GM21515 (cell line): ENCODE data around the gene COPZ2.
"Not testable (repeated sequence)": the region's sequence is repeated elsewhere in the genome, so short reads cannot be mapped to it uniquely, and the experiment has no call there.

Experiments used
- ATAC-seq: cut with Tn5 transposase; IDR thresholded peaks from one replicate; pipeline ENCODE4 v1.9.1; 2021; ENCODE audit not compliant: unreplicated experiment

COPZ2 gene

GRCh38 chr17:48010193-48010592 lies 27.4 kb downstream of the COPZ2 start:
- no peak for ATAC-seq

- ATAC-seq, result no peak
These were observed 30.5 kb downstream of the COPZ2 start for GRCh38 chr17:48006936-48007709.

- ATAC-seq, result no peak
These were observed 32.6 kb downstream of the COPZ2 start for GRCh38 chr17:48004983-48005382.

- no peak for ATAC-seq
These were observed 34.0 kb downstream of the COPZ2 start for GRCh38 chr17:48003417-48004151.

GRCh38 chr17:48002916-48003416 lies 34.6 kb downstream of the COPZ2 start:
- no peak for ATAC-seq

GRCh38 chr17:48002266-48002915 lies 35.2 kb downstream of the COPZ2 start:
- no peak for ATAC-seq

GRCh38 chr17:48001657-48002056 lies 35.9 kb downstream of the COPZ2 start:
- ATAC-seq, result not testable (repeated sequence)

GRCh38 chr17:48001197-48001596 lies 36.4 kb downstream of the COPZ2 start:
- no peak for ATAC-seq

GRCh38 chr17:47999582-47999981 lies 38.0 kb downstream of the COPZ2 start:
- ATAC-seq, result no peak

GRCh38 chr17:47998044-47998443 lies 39.6 kb downstream of the COPZ2 start:
- ATAC-seq, result no peak

GRCh38 chr17:47997586-47997985 lies 40.0 kb downstream of the COPZ2 start:
- ATAC-seq, result no peak

- no peak for ATAC-seq
These were observed 41.4 kb downstream of the COPZ2 start for GRCh38 chr17:47996201-47996600.

GRCh38 chr17:47995241-47995935 lies 42.2 kb downstream of the COPZ2 start:
- no peak for ATAC-seq

- no peak for ATAC-seq
These were observed 42.9 kb downstream of the COPZ2 start for GRCh38 chr17:47994724-47995123.

- ATAC-seq, result no peak
These were observed 43.6 kb downstream of the COPZ2 start for GRCh38 chr17:47993964-47994363.

- ATAC-seq, result no peak
These were observed 44.5 kb downstream of the COPZ2 start for GRCh38 chr17:47993031-47993564.

GRCh38 chr17:47992216-47992615 lies 45.4 kb downstream of the COPZ2 start:
- no peak for ATAC-seq

- no peak for ATAC-seq
These were observed 46.5 kb downstream of the COPZ2 start for GRCh38 chr17:47990962-47991731.

- no peak for ATAC-seq
These were observed 47.9 kb downstream of the COPZ2 start for GRCh38 chr17:47989700-47990099.

- no peak for ATAC-seq
These were observed 48.4 kb downstream of the COPZ2 start for GRCh38 chr17:47989159-47989558.
